GM18520 (cell line): ENCODE data around the gene CAMK2B.

Experiments used
- ATAC-seq: cut with Tn5 transposase; IDR thresholded peaks from one replicate; pipeline ENCODE4 v1.9.1; 2021; ENCODE audit not compliant: unreplicated experiment

Gene CAMK2B

GRCh38 chr7:44287488-44288380, 37.7 kb downstream of the CAMK2B start:
- no peak for ATAC-seq

DNA sequence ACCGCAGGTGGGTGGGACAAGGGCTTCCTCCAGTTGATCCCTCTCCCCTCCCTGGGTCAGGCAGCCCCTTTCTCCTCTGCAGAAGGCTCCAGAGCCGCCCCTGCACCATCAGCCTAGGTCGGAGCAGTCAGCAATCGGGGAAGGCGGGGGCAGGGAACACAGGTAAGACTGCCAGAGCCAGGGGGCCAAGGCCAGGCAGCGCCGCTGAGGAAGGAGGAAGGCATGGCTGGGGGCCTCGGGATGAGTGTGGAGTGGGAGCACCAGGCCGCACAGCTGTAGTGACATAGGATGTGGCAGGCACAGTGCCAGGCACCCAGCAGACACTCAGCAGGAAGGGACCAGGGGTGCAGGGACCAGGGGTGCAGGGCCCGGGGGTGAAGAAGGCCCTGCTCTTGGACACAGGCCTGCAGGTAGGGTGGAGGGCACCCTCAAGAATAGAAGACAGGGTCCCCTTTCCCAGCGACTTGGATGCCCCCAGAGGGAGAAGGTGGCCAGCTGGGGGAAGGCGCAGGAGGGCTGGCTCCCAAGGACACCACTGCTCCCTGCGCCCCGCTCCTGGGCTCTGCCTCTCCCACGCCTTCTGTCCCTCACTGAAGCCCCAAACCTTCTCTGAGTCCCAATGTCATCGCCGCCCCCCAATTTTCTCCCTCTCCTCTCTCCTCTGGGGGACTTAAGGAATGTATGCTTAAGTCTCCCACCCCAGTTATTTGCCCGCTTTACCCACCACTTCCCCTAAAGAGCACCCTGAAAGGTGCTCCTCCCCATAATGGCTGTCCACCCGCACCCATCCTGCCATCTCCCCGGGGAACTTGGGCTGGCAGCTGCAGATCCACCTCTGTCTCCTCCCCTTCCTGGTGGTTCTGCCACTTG, 38.5 kb downstream of the CAMK2B start:
- ATAC-seq: no peak

GRCh38 chr7:44286182-44286617, 39.2 kb downstream of the CAMK2B start:
- ATAC-seq: no peak

GRCh38 chr7:44285561-44285960, 39.8 kb downstream of the CAMK2B start:
- no peak for ATAC-seq

DNA sequence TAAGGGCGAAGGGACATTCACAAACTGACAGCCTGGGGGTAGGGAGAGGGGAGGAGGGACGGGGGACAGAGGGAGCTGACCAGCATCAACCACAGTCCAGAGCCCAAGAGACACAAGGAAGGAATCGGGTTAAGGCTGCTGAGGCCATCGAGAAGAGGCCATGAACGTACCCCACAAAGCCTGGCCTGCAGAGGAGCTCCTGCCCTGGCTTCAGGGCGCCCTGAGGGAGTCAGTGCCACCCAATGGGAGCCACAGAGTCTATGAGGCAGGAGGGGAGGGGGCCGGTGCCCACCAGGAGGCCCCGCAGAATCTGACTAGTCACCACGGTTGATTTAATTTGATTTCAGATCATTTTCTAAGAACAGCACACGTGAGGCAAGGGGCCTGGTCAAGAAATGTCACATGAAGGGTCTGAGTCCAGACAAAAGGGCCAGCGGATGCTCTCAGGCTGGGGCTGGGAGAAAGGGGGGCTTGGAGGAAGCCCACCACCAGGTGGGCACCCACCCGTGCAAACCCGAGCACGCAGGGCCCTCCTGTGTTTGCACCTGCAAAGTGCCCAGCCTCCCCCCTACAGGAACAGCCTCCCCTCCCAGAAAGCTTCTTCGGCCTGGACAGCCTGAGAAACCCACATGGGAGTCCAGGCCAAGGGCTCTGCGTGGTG, 40.4 kb downstream of the CAMK2B start:
- ATAC-seq: no peak

DNA sequence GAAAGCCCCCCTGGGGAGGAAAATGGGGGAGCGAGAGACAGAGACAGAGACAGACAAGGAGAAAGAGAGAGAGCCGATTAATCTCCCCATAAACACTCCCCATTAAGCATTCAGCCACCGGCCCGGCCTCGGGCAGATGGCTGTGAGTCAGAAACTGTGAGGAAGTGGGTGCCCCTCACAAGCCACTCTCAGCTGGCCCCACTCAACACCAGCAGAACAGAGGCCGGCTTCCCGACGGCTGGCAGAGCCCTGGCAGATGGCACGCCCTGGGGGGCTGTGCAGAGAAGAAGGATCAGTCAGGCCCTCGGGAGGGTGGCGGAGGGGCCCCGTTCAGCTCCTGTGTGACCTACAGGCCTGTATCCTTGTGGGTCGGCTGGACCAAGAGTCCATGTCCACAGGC, 41.2 kb downstream of the CAMK2B start:
- no peak for ATAC-seq

DNA sequence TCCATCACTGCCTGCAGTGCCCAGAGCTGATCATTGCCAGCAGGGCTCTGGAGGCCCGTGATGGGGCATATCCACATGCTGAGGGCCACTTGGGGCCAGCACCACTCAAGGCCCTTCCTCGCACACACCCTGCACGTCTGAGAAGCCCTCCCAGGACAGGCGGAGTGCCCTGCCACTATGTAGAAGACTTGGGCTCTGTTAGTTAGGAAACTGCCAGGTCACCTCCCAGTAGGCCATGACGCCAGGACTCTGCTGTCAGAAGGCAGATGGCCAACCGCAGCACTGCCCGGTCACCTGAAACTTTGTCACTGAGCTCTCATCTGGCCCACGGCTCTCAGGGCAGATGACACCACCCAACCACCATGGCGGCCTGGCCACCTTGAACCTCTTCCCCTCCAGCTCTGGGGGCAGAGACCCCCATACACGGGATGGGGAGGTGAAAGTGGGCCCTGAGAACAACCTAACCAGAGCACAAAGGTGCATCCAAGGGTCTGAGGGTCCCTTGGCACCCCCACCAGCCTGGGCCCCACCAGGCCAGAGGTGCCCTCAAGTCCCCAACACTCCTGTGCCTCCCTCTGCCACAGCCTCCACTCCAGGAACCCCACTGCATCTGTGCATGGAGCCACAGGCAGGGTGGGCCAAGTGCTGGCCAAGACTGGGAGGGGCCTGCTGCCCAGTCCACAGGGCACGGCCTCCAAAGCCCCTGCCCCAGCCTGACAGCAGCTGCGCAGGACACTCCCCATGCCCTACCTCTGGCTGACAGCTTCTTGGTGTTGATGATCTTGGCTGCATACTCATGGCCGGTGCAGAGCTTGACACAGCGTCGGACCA, 41.8 kb downstream of the CAMK2B start:
- ATAC-seq: no peak

GRCh38 chr7:44282601-44283171, 42.7 kb downstream of the CAMK2B start:
- ATAC-seq: no peak

DNA sequence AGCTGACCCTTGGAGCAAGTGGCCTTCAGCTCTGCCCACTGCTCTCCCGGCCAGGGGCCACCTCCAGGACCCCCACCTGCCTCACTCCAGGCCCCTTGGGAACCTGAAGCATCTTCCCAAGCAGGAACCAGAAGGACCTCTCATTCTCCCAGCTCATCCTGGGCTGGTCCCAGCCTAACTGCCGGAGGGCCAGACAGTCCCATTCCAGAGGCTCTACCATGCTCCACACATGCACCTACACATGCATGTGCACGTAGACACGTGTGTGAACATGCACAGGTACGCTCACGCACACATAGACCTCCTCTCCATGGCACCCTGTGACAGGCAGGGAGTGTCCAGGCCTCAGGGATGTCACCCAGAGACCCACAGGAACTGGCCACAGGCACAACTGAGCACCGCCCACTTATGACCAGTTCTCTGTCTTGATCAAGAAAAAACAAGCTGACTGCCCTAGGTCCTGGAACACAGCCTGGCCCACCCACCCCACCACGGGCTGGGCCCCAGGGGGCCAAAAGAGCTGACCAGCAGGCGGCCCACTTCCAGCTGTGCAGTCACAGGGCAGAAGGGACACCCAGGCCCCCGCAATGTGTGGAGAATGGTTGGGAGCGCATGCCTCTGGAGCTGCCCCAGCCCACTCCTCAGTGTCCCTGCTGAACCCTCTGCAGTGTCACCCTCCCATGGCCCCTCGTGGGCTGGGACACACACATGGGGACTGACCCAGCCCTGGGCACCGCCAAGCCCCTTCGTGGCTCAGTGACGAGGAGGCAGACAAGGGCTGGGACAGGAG, 43.4 kb downstream of the CAMK2B start:
- no peak for ATAC-seq

- ATAC-seq: no peak
Measured at GRCh38 chr7:44280993-44281721, 44.2 kb downstream of the CAMK2B start.

- no peak for ATAC-seq
Measured at GRCh38 chr7:44280636-44280992, 44.8 kb downstream of the CAMK2B start.

- ATAC-seq: no peak
Measured at GRCh38 chr7:44279731-44280505, 45.5 kb downstream of the CAMK2B start.

DNA sequence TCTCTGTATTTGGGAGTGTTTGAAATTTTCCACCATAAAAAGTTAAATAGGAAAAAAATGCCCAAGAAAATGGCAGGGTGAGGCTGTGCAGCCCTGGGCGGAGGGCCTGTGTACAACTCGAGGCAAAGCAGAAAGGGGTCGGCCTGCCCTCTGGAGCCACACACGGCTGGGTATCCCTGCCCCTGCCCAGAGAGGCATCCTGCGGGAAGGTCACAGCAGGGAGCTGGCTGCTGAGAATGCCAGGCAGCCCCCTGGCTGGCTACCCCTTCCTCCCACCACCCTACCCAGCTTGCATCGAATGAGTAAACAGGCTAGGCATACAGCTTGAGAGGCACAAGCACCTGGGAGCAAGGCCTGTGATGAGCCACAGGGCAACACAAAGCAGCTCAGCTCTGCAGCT, 46.1 kb downstream of the CAMK2B start:
- ATAC-seq: no peak

DNA sequence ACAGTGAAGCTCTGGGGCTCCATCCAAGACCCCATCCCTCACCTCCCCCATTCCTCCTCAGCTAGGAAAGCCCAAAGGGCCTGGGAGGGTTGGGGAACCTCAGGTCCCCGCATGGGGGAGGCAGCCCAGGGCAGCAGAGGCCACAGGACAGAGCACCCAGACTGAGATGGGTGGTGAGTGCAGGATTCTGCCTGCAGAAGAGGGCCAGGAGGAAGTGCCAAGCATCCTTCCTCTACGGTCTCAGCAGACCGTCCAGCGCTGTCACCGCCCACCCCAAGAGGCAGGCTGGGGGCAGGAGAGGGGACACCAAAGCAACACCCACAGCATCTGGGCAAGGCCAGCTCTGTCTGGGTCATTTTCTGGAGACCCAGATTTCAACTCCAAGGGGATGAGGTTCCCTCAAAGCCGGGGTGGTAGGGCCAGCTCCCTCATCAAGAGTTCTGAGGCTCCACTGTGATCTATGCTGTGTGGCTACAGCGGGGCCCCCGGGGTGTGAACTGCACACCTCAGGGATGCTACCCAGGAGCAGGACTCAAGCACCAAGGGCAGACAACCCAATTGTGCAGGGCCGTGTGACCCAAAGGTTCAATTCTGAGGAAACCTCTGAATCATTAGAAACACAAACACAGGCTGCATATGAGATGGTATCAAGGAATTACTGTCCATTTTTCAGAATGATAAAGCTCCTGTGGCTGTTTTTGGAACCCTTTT, 46.8 kb downstream of the CAMK2B start:
- no peak for ATAC-seq

DNA sequence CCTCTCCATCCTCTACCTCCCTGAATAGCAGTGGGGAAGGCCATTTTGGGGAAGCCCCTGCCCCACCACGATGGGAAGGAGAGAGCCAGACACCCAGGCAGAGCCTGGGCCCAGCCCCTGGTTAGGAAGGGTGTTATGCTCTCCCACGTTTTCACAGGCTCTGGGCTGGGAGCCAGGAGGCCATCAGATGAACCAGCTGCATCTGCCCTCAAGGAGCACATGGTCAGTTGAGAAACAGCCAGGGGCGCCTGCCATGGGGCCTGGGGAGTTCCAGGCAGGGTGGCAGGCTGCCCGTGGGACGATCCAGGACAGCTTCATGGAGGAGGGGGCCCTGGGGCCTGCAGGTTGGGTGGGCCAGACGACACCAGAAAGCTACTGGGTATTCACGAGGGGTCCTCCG, 47.5 kb downstream of the CAMK2B start:
- no peak for ATAC-seq

- ATAC-seq: no peak
Measured at GRCh38 chr7:44277391-44277790, 48.0 kb downstream of the CAMK2B start.

GRCh38 chr7:44276571-44277221, 48.7 kb downstream of the CAMK2B start:
- ATAC-seq: no peak
